K562 (cell line): ENCODE data around the gene HES3. TPM values are rescaled to one million over a fixed set of nuclear protein-coding genes. Genes with fewer than 3 reads are reported as not detected.

Source experiments
- ARID1B ChIP-seq: fragments of 450-650 bp; IDR thresholded peaks from 2 replicates; pipeline ENCODE4 v1.6.1; 2016; ENCODE audit warnings: antibody characterized with exemption, mild to moderate bottlenecking, inconsistent platforms
- ASH1L ChIP-seq: fragments of 450-650 bp; IDR thresholded peaks from 2 replicates; pipeline ENCODE4 v1.6.1; 2018; ENCODE audit warnings: borderline replicate concordance, mild to moderate bottlenecking, low read depth; ENCODE audit not compliant: partially characterized antibody
- NR2F6 ChIP-seq: fragments of 450-650 bp; formaldehyde crosslinking; IDR thresholded peaks from 2 replicates; pipeline ENCODE4 v1.4.0; 2020; ENCODE audit warnings: mild to moderate bottlenecking
- OTX1 ChIP-seq: fragments of 450-650 bp; formaldehyde crosslinking; IDR thresholded peaks from 2 replicates; pipeline ENCODE4 v1.4.0; 2022; ENCODE audit warnings: mild to moderate bottlenecking
- PHF21A ChIP-seq: fragments of 450-650 bp; IDR thresholded peaks from 2 replicates; pipeline ENCODE4 v1.6.1; 2017; ENCODE audit warnings: low read depth, borderline replicate concordance
- PHF8 ChIP-seq: fragments of 200-600 bp; sonication (generic); IDR thresholded peaks from 2 replicates; pipeline ENCODE4 v1.6.1; 2012; ENCODE audit warnings: mixed run types, mild to moderate bottlenecking, inconsistent platforms, low read length, moderate library complexity, borderline replicate concordance
- ZBTB2 ChIP-seq: fragments of 450-650 bp; IDR thresholded peaks from 2 replicates; pipeline ENCODE4 v1.6.1; 2016; ENCODE audit warnings: antibody characterized with exemption
- ZNF655 ChIP-seq: fragments of 250-450 bp; sonication (Bioruptor Pico); IDR thresholded peaks from 2 replicates; pipeline ENCODE4 v1.5.0; 2021
- polyA plus RNA-seq, 8 experiments: library from polyadenylated mRNA; depleted of rRNA in 4 of 8; stranded (reverse) in 5 of 8; unstranded in 3 of 8; fragments of >200 nt; fragmentation: Nextera tagmentation in 2 of 8; fragmentation: Illumina TruSeq in 1 of 8; extraction: Ambion mirVana in 2 of 8; extraction: Trizol in 1 of 8; gene quantifications; 2 replicates each; pipeline versions ENCODE4 v1.2.1 to v1.2.3, GENCODE V29; 2011 to 2014; ENCODE audit warnings: inconsistent platforms in 1 of 8, missing spikeins in 1 of 8
- total RNA-seq, 7 experiments: library from RNA; depleted of rRNA in 6 of 7; stranded (reverse); fragments of >200 nt in 6 of 7; fragmentation: Illumina TruSeq in 2 of 7; extraction: Trizol in 2 of 7; gene quantifications; 2 replicates each; pipeline versions ENCODE4 v1.2.1 to v1.2.3, GENCODE V29; 2011 to 2021; ENCODE audit warnings: low replicate concordance in 1 of 7
- TF ChIP-seq, protein P1 (sequence below), 2 experiments: fragments of 450-650 bp in 1 of 2; sonication (generic) in 1 of 2; formaldehyde crosslinking in 1 of 2; IDR thresholded peaks; 2 replicates each; pipeline versions ENCODE4 v1.7.1 to v1.9.0; 2016 to 2022; ENCODE audit warnings: inconsistent platforms in 1 of 2, mild to moderate bottlenecking in 1 of 2, missing genetic modification reagents in 1 of 2
- TF ChIP-seq, protein P2 (sequence below): fragments of 200-800 bp; sonication (Bioruptor generic); IDR thresholded peaks from 2 replicates; pipeline ENCODE4 v1.6.1; 2016; ENCODE audit warnings: missing genetic modification characterization, missing compliant biosample characterization

The HES3 gene
- total and polyA plus RNA-seq, 9 of the 15 experiments (the other 6 are each of a cell fraction or from before 2014, with no cell fraction given), result not detected

DNA sequence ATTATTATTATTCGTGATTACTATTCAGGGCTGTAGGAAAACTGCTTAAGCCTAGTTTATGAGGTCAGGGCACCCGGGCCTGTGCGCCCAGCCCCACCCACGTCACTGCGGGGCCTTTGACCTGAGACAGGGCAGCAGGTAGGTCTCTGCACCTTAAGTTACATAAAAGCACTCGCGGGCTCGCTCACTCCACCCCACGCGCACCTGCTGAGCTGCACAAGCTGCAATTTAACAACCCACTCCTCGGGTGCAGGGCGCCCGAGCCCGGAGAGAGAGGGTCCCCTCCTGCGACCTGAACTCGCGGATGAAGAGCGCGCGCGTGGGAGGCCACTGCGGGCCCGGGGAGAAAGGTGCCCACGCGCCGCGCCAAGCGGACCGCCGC lies 8.7 kb upstream of the HES3 start (continued):
- TF ChIP-seq, protein P1, sequence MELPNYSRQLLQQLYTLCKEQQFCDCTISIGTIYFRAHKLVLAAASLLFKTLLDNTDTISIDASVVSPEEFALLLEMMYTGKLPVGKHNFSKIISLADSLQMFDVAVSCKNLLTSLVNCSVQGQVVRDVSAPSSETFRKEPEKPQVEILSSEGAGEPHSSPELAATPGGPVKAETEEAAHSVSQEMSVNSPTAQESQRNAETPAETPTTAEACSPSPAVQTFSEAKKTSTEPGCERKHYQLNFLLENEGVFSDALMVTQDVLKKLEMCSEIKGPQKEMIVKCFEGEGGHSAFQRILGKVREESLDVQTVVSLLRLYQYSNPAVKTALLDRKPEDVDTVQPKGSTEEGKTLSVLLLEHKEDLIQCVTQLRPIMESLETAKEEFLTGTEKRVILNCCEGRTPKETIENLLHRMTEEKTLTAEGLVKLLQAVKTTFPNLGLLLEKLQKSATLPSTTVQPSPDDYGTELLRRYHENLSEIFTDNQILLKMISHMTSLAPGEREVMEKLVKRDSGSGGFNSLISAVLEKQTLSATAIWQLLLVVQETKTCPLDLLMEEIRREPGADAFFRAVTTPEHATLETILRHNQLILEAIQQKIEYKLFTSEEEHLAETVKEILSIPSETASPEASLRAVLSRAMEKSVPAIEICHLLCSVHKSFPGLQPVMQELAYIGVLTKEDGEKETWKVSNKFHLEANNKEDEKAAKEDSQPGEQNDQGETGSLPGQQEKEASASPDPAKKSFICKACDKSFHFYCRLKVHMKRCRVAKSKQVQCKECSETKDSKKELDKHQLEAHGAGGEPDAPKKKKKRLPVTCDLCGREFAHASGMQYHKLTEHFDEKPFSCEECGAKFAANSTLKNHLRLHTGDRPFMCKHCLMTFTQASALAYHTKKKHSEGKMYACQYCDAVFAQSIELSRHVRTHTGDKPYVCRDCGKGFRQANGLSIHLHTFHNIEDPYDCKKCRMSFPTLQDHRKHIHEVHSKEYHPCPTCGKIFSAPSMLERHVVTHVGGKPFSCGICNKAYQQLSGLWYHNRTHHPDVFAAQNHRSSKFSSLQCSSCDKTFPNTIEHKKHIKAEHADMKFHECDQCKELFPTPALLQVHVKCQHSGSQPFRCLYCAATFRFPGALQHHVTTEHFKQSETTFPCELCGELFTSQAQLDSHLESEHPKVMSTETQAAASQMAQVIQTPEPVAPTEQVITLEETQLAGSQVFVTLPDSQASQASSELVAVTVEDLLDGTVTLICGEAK (IDR thresholded peaks at IDR 0.05), result peak; percentile 44
- TF ChIP-seq, protein P1 (CRISPR knock-in tag; IDR thresholded peaks at IDR 0.05), result no peak
- TF ChIP-seq PHF8, result no peak
- TF ChIP-seq ZBTB2, result no peak
- TF ChIP-seq ASH1L, result no peak
- TF ChIP-seq ZNF655 (CRISPR knock-in tag), result no peak
- no peak for TF ChIP-seq ARID1B
- no peak for TF ChIP-seq PHF21A
- TF ChIP-seq NR2F6 (CRISPR knock-in tag), result no peak
- TF ChIP-seq OTX1 (CRISPR knock-in tag), result no peak
- TF ChIP-seq, protein P2, sequence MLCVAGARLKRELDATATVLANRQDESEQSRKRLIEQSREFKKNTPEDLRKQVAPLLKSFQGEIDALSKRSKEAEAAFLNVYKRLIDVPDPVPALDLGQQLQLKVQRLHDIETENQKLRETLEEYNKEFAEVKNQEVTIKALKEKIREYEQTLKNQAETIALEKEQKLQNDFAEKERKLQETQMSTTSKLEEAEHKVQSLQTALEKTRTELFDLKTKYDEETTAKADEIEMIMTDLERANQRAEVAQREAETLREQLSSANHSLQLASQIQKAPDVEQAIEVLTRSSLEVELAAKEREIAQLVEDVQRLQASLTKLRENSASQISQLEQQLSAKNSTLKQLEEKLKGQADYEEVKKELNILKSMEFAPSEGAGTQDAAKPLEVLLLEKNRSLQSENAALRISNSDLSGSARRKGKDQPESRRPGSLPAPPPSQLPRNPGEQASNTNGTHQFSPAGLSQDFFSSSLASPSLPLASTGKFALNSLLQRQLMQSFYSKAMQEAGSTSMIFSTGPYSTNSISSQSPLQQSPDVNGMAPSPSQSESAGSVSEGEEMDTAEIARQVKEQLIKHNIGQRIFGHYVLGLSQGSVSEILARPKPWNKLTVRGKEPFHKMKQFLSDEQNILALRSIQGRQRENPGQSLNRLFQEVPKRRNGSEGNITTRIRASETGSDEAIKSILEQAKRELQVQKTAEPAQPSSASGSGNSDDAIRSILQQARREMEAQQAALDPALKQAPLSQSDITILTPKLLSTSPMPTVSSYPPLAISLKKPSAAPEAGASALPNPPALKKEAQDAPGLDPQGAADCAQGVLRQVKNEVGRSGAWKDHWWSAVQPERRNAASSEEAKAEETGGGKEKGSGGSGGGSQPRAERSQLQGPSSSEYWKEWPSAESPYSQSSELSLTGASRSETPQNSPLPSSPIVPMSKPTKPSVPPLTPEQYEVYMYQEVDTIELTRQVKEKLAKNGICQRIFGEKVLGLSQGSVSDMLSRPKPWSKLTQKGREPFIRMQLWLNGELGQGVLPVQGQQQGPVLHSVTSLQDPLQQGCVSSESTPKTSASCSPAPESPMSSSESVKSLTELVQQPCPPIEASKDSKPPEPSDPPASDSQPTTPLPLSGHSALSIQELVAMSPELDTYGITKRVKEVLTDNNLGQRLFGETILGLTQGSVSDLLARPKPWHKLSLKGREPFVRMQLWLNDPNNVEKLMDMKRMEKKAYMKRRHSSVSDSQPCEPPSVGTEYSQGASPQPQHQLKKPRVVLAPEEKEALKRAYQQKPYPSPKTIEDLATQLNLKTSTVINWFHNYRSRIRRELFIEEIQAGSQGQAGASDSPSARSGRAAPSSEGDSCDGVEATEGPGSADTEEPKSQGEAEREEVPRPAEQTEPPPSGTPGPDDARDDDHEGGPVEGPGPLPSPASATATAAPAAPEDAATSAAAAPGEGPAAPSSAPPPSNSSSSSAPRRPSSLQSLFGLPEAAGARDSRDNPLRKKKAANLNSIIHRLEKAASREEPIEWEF, result no peak
